K562 (cell line): ENCODE data around the gene PLCB3. TPM values are rescaled to one million over a fixed set of nuclear protein-coding genes. Genes with fewer than 3 reads are reported as not detected.

Source experiments
- ADNP ChIP-seq: fragments of 200-800 bp; sonication (Bioruptor generic); IDR thresholded peaks from 2 replicates; pipeline ENCODE4 v1.6.1; 2016; ENCODE audit warnings: missing genetic modification characterization, missing compliant biosample characterization
- BCL6 ChIP-seq: fragments of 250-450 bp; sonication (Bioruptor Pico); IDR thresholded peaks from 2 replicates; pipeline ENCODE4 v1.4.0; 2020
- BCLAF1 ChIP-seq, 2 experiments: fragments of 450-650 bp in 1 of 2; IDR thresholded peaks; 2 replicates each; pipeline ENCODE4 v1.6.1; 2011 to 2017; ENCODE audit warnings: low read depth in 2 of 2, antibody characterized with exemption in 1 of 2, borderline replicate concordance in 1 of 2, low read length in 1 of 2, mild to moderate bottlenecking in 1 of 2, mixed read lengths in 1 of 2; ENCODE audit not compliant: control insufficient read depth in 1 of 2
- CHD2 ChIP-seq: IDR thresholded peaks from 2 replicates; pipeline ENCODE4 v1.6.1; 2011; ENCODE audit warnings: low read depth, low read length
- ETV6 ChIP-seq, 3 experiments: fragments of 150-350 bp in 1 of 3; sonication (generic) in 1 of 3; formaldehyde crosslinking in 1 of 3; IDR thresholded peaks; 2 replicates each; pipeline versions ENCODE4 v1.6.1 to v1.8.0; 2014 to 2022; ENCODE audit warnings: borderline replicate concordance in 2 of 3, low read depth in 2 of 3, antibody characterized with exemption in 1 of 3, low read length in 1 of 3, mild to moderate bottlenecking in 1 of 3, missing genetic modification reagents in 1 of 3
- HDAC1 ChIP-seq, 2 experiments: fragments of 450-650 bp; IDR thresholded peaks; 2 replicates each; pipeline ENCODE4 v1.6.1; 2016 to 2017; ENCODE audit warnings: inconsistent platforms in 1 of 2, mild to moderate bottlenecking in 1 of 2, moderate library complexity in 1 of 2
- HDAC3 ChIP-seq: fragments of 450-650 bp; IDR thresholded peaks from 2 replicates; pipeline ENCODE4 v1.6.1; 2018; ENCODE audit warnings: borderline replicate concordance, mild to moderate bottlenecking, moderate library complexity; ENCODE audit not compliant: partially characterized antibody
- ILF3 ChIP-seq: fragments of 450-650 bp; IDR thresholded peaks from 2 replicates; pipeline ENCODE4 v1.6.1; 2018; ENCODE audit warnings: antibody characterized with exemption, mild to moderate bottlenecking, moderate library complexity, borderline replicate concordance
- IRF9 ChIP-seq: fragments of 450-650 bp; IDR thresholded peaks from 2 replicates; pipeline ENCODE4 v1.6.1; 2016; ENCODE audit warnings: missing biosample characterization, missing genetic modification characterization
- MTA1 ChIP-seq: fragments of 450-650 bp; IDR thresholded peaks from 2 replicates; pipeline ENCODE4 v1.6.1; 2017; ENCODE audit warnings: borderline replicate concordance
- NFE2 ChIP-seq: IDR thresholded peaks from 2 replicates; pipeline ENCODE4 v1.6.1; 2014; ENCODE audit warnings: antibody characterized with exemption, low read depth
- POU5F1 ChIP-seq: fragments of 150-350 bp; IDR thresholded peaks from 2 replicates; pipeline ENCODE4 v1.6.1; 2014; ENCODE audit warnings: borderline replicate concordance, low read length, low read depth, mild to moderate bottlenecking; ENCODE audit not compliant: partially characterized antibody
- PTTG1 ChIP-seq: fragments of 450-650 bp; IDR thresholded peaks from 2 replicates; pipeline ENCODE4 v1.6.1; 2016; ENCODE audit warnings: low read depth, mild to moderate bottlenecking, missing genetic modification characterization, missing compliant biosample characterization
- SAFB2 ChIP-seq: fragments of 200-400 bp; formaldehyde crosslinking; IDR thresholded peaks from 2 replicates; pipeline ENCODE4 v1.6.1; 2018; ENCODE audit warnings: borderline replicate concordance, low read length, low read depth, moderate library complexity; ENCODE audit not compliant: severe bottlenecking
- SREBF2 ChIP-seq: sonication (generic); formaldehyde crosslinking; IDR thresholded peaks from 2 replicates; pipeline ENCODE4 v1.4.0; 2020; ENCODE audit warnings: mild to moderate bottlenecking, missing genetic modification reagents
- ZFP36 ChIP-seq: fragments of 150-350 bp; IDR thresholded peaks from 2 replicates; pipeline ENCODE4 v1.6.1; 2018; ENCODE audit warnings: low read length, low read depth; ENCODE audit not compliant: partially characterized antibody
- ZKSCAN1 ChIP-seq: fragments of 150-350 bp; IDR thresholded peaks from 2 replicates; pipeline ENCODE4 v1.6.1; 2016; ENCODE audit warnings: low read depth, low read length
- ZNF239 ChIP-seq: fragments of 250-450 bp; sonication (Bioruptor Pico); IDR thresholded peaks from 2 replicates; pipeline ENCODE4 v1.4.0; 2020; ENCODE audit warnings: mild to moderate bottlenecking
- polyA plus RNA-seq, 8 experiments: library from polyadenylated mRNA; depleted of rRNA in 4 of 8; stranded (reverse) in 5 of 8; unstranded in 3 of 8; fragments of >200 nt; fragmentation: Nextera tagmentation in 2 of 8; fragmentation: Illumina TruSeq in 1 of 8; extraction: Ambion mirVana in 2 of 8; extraction: Trizol in 1 of 8; gene quantifications; 2 replicates each; pipeline versions ENCODE4 v1.2.1 to v1.2.3, GENCODE V29; 2011 to 2014; ENCODE audit warnings: inconsistent platforms in 1 of 8, missing spikeins in 1 of 8
- total RNA-seq, 7 experiments: library from RNA; depleted of rRNA in 6 of 7; stranded (reverse); fragments of >200 nt in 6 of 7; fragmentation: Illumina TruSeq in 2 of 7; extraction: Trizol in 2 of 7; gene quantifications; 2 replicates each; pipeline versions ENCODE4 v1.2.1 to v1.2.3, GENCODE V29; 2011 to 2021; ENCODE audit warnings: low replicate concordance in 1 of 7
- TF ChIP-seq, protein P1 (sequence below): sonication (generic); formaldehyde crosslinking; IDR thresholded peaks from 2 replicates; pipeline ENCODE4 v1.8.0; 2023; ENCODE audit warnings: mild to moderate bottlenecking, missing genetic modification reagents
- TF ChIP-seq, protein P2 (sequence below): sonication (generic); formaldehyde crosslinking; IDR thresholded peaks from 2 replicates; pipeline ENCODE4 v1.8.0; 2022; ENCODE audit warnings: mild to moderate bottlenecking, low read depth, missing genetic modification reagents

PLCB3 gene
- total and polyA plus RNA-seq, 9 of the 15 experiments (the other 6 are each of a cell fraction or from before 2014, with no cell fraction given): 0.31 to 44.8 (median 14.6) TPM

DNA sequence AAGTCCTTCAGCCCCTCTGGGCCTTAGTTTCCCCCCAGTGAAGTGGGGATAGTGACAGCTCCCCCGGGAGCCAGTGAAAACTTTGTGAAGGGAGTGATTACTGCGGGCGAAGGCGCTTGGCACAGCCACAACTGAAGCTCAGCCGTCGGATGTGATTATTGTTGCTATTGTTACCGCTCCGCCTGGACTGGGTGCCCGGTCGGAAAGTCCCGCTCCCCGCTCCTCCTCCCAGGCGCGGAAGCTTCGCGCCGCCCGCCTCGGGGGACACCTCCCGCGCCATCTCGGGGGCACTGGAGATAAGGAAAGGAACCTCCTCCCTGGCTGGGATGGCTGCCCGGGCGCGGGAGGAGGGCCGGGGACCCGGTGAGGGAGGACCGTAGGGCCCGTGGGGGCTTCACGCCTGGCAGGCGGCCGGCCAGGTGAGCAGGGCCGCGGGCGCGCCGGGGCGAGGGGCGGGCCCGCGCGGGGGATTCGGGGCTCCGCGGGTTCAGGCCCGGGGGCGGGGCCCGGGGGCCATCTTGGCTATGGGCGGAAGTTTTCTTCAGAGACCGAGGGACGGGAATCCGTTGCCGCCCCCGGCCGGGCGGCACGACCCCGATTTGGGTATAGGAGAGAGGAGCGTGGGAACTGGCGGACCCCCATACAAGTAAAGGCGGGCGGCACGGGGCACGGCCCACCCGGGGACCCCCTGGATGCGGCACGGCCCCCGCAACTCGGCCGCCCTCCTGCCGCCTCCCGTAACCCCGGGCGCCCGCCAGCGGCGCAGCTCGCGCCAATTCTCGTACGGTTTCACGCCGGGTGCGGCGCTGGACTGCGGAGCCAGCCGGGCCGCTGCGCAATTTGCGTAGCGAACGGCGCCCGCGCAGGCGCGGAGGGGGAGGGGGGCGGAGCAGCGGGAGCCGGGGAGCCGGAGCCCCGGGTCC, 33.9 kb downstream of the PLCB3 start, which contains the start of gene GPR137 (continued):
- TF ChIP-seq ZFP36 (no peak), HDAC3 (peak; percentile 100), CHD2 (no peak), ZKSCAN1 (no peak), PTTG1 (tag) (no peak), BCLAF1 (IDR thresholded peaks at IDR 0.05; ENCODE audit: borderline replicate concordance in 1 of 2, control insufficient read depth in 1 of 2, low read depth in 2 of 2, low read length in 1 of 2) (no peak), ETV6 (IDR thresholded peaks at IDR 0.05; ENCODE audit: borderline replicate concordance in 1 of 2, low read depth in 2 of 2, low read length in 1 of 2) (no peak), ETV6 (CRISPR knock-in tag; IDR thresholded peaks at IDR 0.05; ENCODE audit: borderline replicate concordance) (no peak), SREBF2 (CRISPR knock-in tag) (no peak), IRF9 (no peak), ADNP (tag) (no peak), ZNF239 (CRISPR knock-in tag) (no peak), ILF3 (0 out of 2 replicates have a peak, but pooled peaks have one; percentile 32), HDAC1 (IDR thresholded peaks at IDR 0.05) (peak in 1 of 2 experiments; percentile 55; a peak in 1 of 4 replicates), SAFB2 (no peak), MTA1 (peak; percentile 86), POU5F1 (no peak), NFE2 (no peak), BCL6 (CRISPR knock-in tag) (no peak)
- TF ChIP-seq, protein P1, sequence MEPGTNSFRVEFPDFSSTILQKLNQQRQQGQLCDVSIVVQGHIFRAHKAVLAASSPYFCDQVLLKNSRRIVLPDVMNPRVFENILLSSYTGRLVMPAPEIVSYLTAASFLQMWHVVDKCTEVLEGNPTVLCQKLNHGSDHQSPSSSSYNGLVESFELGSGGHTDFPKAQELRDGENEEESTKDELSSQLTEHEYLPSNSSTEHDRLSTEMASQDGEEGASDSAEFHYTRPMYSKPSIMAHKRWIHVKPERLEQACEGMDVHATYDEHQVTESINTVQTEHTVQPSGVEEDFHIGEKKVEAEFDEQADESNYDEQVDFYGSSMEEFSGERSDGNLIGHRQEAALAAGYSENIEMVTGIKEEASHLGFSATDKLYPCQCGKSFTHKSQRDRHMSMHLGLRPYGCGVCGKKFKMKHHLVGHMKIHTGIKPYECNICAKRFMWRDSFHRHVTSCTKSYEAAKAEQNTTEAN (CRISPR knock-in tag): no peak
- TF ChIP-seq, protein P2, sequence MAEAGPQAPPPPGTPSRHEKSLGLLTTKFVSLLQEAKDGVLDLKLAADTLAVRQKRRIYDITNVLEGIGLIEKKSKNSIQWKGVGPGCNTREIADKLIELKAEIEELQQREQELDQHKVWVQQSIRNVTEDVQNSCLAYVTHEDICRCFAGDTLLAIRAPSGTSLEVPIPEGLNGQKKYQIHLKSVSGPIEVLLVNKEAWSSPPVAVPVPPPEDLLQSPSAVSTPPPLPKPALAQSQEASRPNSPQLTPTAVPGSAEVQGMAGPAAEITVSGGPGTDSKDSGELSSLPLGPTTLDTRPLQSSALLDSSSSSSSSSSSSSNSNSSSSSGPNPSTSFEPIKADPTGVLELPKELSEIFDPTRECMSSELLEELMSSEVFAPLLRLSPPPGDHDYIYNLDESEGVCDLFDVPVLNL (CRISPR knock-in tag): no peak
